DMS153 treated with DMSO at 0.1 percent for 48 hours (cell line): Measurements from ENCODE around the gene PRPSAP1.

Source experiments
- DNase-seq: peaks from one replicate; lab custom pipeline; 2025; ENCODE audit not compliant: unreplicated experiment; lab: John Stamatoyannopoulos, UW

PRPSAP1 gene

DNA sequence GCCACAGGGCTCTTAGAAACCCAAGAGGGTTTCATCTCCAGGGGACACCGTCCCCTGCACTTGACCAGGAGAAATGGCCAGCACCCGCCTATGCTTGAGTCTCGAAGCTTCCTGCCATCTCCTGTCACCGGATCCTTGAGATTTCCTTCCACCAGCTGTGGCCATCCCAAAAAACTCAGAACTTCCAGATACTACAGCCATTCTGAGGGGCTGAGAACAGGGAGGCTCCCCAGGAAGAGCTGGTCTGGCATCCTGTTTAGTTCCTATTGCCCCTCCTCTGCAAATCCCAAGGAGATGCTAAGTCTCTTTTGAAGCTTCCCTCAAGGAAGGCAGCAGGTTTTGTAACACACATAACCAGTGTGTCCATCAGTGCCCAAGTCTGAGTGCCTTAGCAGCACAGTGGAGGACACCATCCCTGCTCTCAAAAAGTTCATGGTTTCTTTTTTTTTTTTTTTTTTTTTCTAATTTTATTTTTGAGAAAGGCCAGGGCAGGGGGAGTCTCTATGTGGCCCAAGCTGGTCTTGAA lies 86.6 kb downstream of the PRPSAP1 start:
- DNase-seq = no peak

DNA sequence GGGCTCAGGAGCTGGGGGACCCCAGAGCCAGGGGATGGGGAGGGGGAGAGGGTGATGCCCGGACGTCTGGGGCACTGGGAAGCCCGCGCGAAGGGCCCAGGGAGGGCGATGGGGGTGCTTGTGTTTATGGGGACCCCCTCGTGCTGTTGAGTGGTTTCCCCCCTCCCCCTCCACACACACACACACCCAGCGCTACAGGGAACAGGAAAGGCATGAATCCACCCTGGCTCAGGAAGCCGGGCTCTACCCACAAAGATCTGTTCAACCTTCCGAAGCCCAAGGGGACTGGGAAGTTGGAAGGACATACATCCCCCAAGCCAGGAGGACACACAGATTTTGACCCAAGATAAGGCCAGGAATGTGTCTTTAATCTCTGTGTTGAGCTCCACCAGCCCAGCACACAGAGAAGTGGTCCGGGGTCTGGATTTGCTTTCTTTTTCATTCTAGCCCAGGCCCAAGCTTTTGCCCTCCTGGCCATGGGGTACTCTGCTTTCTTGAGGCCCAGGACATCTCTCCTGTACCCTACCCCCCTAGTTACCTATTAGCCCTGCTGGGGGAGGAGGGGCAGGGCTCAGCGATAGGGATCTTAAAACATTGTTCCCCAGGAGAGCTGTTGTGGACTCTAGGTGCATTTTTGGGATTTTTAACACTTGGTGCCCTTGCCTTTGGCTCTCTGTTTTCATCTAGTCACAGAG lies 87.3 kb downstream of the PRPSAP1 start:
- DNase-seq = no peak

DNA sequence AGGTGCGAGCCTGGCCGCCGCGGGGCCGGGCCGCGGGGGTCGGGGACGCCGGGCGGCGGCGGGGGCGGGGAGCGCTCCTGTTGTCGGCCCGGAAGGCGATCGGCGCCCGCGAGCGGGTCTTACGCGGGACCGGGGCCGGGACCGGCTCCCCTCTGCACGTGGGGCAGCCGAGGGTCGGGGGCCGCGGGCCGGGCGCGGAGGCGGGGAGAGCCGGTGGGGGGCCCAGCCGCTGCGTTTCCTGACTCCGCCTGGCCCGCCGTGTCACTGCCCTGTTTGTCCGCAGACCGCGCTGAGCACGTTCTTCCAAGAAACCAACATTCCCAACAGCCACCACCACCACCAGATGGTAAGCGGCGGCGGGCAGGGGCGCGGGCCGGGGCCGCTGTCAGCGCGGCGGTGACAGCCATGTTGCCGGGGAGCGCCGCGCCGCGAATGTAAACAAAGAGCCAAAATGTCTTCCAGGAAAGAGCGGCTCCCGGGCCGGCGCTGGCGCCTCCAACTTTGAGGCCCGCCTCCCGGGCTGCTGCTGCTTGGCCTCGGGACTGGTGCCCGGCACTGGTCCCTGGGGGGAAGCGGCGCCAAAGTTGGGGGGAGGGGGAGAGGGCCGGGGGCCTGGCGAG lies 88.0 kb downstream of the PRPSAP1 start:
- DNase-seq = no peak

DNA sequence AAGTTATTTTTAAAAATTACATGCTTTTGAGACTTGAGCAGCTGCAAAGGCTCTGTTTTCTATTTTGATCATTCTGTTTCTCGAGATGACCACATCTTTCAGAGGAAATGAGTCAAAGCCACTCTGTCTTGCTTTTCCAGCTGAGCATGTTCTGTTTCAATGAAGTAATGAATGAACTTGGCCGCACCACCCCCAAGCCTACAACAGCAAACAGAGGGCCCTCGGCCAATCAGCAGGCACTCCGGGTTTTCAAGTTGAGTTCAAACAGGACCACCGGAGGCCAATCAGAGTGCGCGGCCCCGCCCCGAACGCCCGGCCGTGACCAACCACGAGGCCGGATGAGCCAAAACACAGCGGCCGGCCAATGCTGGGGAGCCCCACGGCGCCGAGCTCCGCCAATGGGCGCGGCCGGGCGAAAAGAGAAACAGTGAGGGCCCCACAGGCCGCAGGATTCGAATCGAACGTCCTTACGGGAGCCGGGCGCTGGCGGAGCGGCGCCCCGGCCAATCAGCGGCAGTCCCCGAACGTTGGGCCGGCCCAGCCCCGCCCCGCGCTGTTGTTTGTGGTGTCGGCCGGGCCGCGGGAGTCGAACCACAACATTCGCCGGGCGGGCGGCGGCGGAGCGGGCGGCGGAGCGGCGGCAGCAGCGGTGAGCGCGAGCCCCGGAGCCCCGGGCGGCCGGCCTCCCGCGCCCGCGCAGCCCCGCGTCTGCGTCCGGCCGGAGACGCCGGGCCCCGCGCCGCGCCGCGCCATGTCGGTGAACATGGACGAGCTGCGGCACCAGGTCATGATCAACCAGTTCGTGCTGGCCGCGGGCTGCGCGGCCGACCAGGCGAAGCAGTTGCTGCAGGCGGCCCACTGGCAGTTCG lies 88.7 kb downstream of the PRPSAP1 start, which contains the start of gene UBALD2:
UBALD2 (plus strand) TSS at position 594 of the 869 bp plus-strand sequence; CDS start at position 752, 158 bp downstream.
- DNase-seq = peak; percentile 96

GRCh38 chr17:76264425-76264754 lies 89.3 kb downstream of the PRPSAP1 start:
- no peak for DNase-seq

DNA sequence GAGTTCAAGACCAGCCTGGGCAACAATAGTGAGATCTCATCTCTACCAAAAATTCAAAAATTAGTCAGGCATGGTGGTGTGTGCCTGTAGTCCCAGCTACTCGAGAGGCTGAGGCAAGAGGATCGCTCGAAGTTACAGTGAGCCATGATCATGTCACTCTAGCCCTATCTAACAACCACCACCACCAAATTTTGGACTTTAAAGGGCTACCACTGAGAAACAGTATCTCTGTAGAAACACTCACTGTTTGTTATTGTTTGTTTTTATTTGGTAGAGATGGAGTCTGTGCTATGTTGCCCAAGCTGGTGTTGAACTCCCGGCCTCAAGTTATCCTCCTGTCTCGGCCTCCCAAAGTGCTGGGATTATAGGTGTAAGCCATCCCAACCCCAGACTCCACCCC lies 89.8 kb downstream of the PRPSAP1 start:
- DNase-seq = no peak

- DNase-seq = peak; percentile 70
Observed at GRCh38 chr17:76262732-76263344, 90.9 kb downstream of the PRPSAP1 start.

GRCh38 chr17:76261421-76262215 lies 92.1 kb downstream of the PRPSAP1 start:
- peak; percentile 72 for DNase-seq

DNA sequence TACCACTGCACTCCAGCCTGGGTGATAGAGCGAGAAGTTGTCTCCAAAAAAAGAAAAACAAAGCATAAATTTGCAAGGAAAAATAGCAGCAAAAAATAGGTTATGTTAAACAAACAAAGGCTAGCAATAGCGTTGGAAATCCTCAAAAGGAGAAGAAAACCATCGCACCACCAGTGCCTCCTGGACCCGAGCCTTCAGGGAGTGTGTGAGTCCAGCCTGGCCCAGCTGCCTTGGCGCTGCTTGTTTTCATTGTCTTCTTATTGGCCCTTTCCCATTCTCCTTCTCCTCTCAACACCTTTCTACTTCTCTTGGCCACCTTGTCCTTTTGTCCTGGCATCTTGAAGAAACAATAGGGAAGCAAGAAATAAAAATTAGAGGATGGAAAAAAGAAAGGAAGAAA lies 93.0 kb downstream of the PRPSAP1 start:
- DNase-seq = no peak

- no peak for DNase-seq
Observed at GRCh38 chr17:76260220-76260619, 93.5 kb downstream of the PRPSAP1 start.
